ENCODE data around the gene ZGLP1.

The ZGLP1 gene

GRCh38 chr19:10258080-10258710, 51.4 kb downstream of the ZGLP1 start:
- H3K36me3 ChIP-seq (ENCODE audit: insufficient read depth, low read length), result peaks cover 19% of the 10 kb centered on the region; the same call in 1 of the 2 replicates
- H3K4me1 ChIP-seq (ENCODE audit: insufficient read depth, low read length, poor library complexity, severe bottlenecking), result no peaks in the 10 kb centered on the region
- no peaks in the 10 kb centered on the region for H3F3A ChIP-seq (ENCODE audit: low read depth)
- no peak for TF ChIP-seq EZH2phosphoT487 (IDR thresholded peaks at IDR 0.05; ENCODE audit: borderline replicate concordance)
- no peak for TF ChIP-seq CTCF (conservative IDR thresholded peaks at IDR 0.05; ENCODE audit: low read length)
- H3K4me2 ChIP-seq (ENCODE audit: low read depth, low read length, poor library complexity, severe bottlenecking), result no peak overlapping the region
- no peak overlapping the region for H2AFZ ChIP-seq (ENCODE audit: low read length)
- peaks cover 5% of the 10 kb centered on the region for H4K20me1 ChIP-seq (ENCODE audit: insufficient read depth, low read length, poor library complexity, severe bottlenecking)
- H3K79me2 ChIP-seq (ENCODE audit: insufficient read depth, low read length), result peaks cover 13% of the 10 kb centered on the region; the same call in 1 of the 2 replicates
- H3K4me3 ChIP-seq (ENCODE audit: low read length, poor library complexity, severe bottlenecking), result no peak overlapping the region
- no peaks in the 10 kb centered on the region for H3K9me3 ChIP-seq (ENCODE audit: insufficient read depth, low read depth, low read length)
- H3K27me3 ChIP-seq (ENCODE audit: insufficient read depth, low read length, poor library complexity, severe bottlenecking), result no peaks in the 10 kb centered on the region
- H3K9ac ChIP-seq (ENCODE audit: low read depth, low read length, poor library complexity, severe bottlenecking), result no peak overlapping the region
- no peaks in the 10 kb centered on the region for H3K9me2 ChIP-seq (replicated peaks; ENCODE audit: low read depth, low read length)

- Histone ChIP-seq H3K9ac (ENCODE audit: low read depth, low read length, poor library complexity, severe bottlenecking) (no peak overlapping the region), H3K79me2 (ENCODE audit: insufficient read depth, low read length) (peaks cover 23% of the 10 kb centered on the region), H3K4me2 (ENCODE audit: low read depth, low read length, poor library complexity, severe bottlenecking) (no peak overlapping the region), H4K20me1 (ENCODE audit: insufficient read depth, low read length, poor library complexity, severe bottlenecking) (peaks cover 12% of the 10 kb centered on the region), H3K9me2 (replicated peaks; ENCODE audit: low read depth, low read length) (no peaks in the 10 kb centered on the region), H3K36me3 (ENCODE audit: insufficient read depth, low read length) (peaks cover 19% of the 10 kb centered on the region; the same call in 1 of the 2 replicates), H3K9me3 (ENCODE audit: insufficient read depth, low read depth, low read length) (no peaks in the 10 kb centered on the region), H3F3A (ENCODE audit: low read depth) (no peaks in the 10 kb centered on the region), H3K27me3 (ENCODE audit: insufficient read depth, low read length, poor library complexity, severe bottlenecking) (no peaks in the 10 kb centered on the region), H2AFZ (ENCODE audit: low read length) (no peak overlapping the region), H3K4me1 (ENCODE audit: insufficient read depth, low read length, poor library complexity, severe bottlenecking) (peaks cover 4% of the 10 kb centered on the region), H3K4me3 (ENCODE audit: low read length, poor library complexity, severe bottlenecking) (no peak overlapping the region)
- no peak for TF ChIP-seq CTCF (conservative IDR thresholded peaks at IDR 0.05; ENCODE audit: low read length)
- TF ChIP-seq EZH2phosphoT487 (IDR thresholded peaks at IDR 0.05; ENCODE audit: borderline replicate concordance), result no peak
Measured at GRCh38 chr19:10256970-10257615, 52.5 kb downstream of the ZGLP1 start.

DNA sequence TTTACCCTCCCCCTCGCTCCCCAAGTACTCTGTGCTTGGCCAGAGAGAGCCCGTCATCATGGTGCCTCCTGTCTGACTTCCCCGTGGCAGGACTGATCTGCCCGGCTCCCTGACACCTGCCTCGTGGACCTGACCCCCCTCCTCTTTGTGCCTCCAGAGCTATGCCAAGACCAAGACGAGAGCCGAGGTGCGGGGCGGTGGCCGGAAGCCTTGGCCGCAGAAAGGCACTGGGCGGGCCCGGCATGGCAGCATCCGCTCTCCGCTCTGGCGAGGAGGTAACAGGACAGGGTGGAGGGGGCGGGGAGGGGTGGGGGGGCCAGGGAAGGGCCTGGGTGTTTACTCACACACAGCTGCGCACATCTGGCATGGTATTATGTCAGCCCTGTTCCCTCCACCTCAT, 53.1 kb downstream of the ZGLP1 start:
- Histone ChIP-seq H3K9ac (ENCODE audit: low read depth, low read length, poor library complexity, severe bottlenecking) (no peak overlapping the region), H3K9me2 (replicated peaks; ENCODE audit: low read depth, low read length) (no peaks in the 10 kb centered on the region), H3K27me3 (ENCODE audit: insufficient read depth, low read length, poor library complexity, severe bottlenecking) (no peaks in the 10 kb centered on the region), H3K4me3 (ENCODE audit: low read length, poor library complexity, severe bottlenecking) (no peak overlapping the region), H2AFZ (ENCODE audit: low read length) (no peak overlapping the region), H3K36me3 (ENCODE audit: insufficient read depth, low read length) (peaks cover 19% of the 10 kb centered on the region; the same call in 1 of the 2 replicates), H3K4me2 (ENCODE audit: low read depth, low read length, poor library complexity, severe bottlenecking) (no peak overlapping the region), H3F3A (ENCODE audit: low read depth) (no peaks in the 10 kb centered on the region), H3K4me1 (ENCODE audit: insufficient read depth, low read length, poor library complexity, severe bottlenecking) (peaks cover 4% of the 10 kb centered on the region), H3K79me2 (ENCODE audit: insufficient read depth, low read length) (peaks cover 23% of the 10 kb centered on the region), H4K20me1 (ENCODE audit: insufficient read depth, low read length, poor library complexity, severe bottlenecking) (peaks cover 12% of the 10 kb centered on the region), H3K9me3 (ENCODE audit: insufficient read depth, low read depth, low read length) (no peaks in the 10 kb centered on the region)
- no peak for TF ChIP-seq CTCF (conservative IDR thresholded peaks at IDR 0.05; ENCODE audit: low read length)
- no peak for TF ChIP-seq EZH2phosphoT487 (IDR thresholded peaks at IDR 0.05; ENCODE audit: borderline replicate concordance)

Measured in Loucy (cell line).